ENCODE measurements around the gene ZMYM4. TPM values are rescaled to one million over a fixed set of nuclear protein-coding genes. Genes with fewer than 3 reads are reported as not detected.

ZMYM4 gene
- total and polyA plus RNA-seq, 11 donors: 8.0 to 44.3 (median 32.2) TPM

- WGBS, 4 donors: 93 to 100% (median 98%) methylated on average over 1 of the region's 1 CpG
- H3K27ac ChIP-seq: no peak overlapping the region
- TF ChIP-seq POLR2A (IDR thresholded peaks at IDR 0.05): no peak
- TF ChIP-seq, protein P1, sequence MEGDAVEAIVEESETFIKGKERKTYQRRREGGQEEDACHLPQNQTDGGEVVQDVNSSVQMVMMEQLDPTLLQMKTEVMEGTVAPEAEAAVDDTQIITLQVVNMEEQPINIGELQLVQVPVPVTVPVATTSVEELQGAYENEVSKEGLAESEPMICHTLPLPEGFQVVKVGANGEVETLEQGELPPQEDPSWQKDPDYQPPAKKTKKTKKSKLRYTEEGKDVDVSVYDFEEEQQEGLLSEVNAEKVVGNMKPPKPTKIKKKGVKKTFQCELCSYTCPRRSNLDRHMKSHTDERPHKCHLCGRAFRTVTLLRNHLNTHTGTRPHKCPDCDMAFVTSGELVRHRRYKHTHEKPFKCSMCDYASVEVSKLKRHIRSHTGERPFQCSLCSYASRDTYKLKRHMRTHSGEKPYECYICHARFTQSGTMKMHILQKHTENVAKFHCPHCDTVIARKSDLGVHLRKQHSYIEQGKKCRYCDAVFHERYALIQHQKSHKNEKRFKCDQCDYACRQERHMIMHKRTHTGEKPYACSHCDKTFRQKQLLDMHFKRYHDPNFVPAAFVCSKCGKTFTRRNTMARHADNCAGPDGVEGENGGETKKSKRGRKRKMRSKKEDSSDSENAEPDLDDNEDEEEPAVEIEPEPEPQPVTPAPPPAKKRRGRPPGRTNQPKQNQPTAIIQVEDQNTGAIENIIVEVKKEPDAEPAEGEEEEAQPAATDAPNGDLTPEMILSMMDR (IDR thresholded peaks at IDR 0.05): no peak
- ATAC-seq (no peak), DNase-seq (no peak)
- H3K9me3 ChIP-seq: peaks cover 0 to 5% (median 0%) of the 10 kb centered on the region in 12 donors
- no peak overlapping the region for H3K4me3 ChIP-seq
- H3K36me3 ChIP-seq: peaks cover 0 to 84% (median 70%) of the 10 kb centered on the region in 9 donors
- H3K27me3 ChIP-seq: no peaks in the 10 kb centered on the region
- intact Hi-C loops (cut with DNase I): loop anchor here in 1 of 10 donors (10.0 kb wide), 1 partner anchor 214 kb away; the partner anchor contains the start of gene SFPQ
- H3K4me1 ChIP-seq: no peaks in the 10 kb centered on the region
These were observed 140.4 kb downstream of the ZMYM4 start for GRCh38 chr1:35408925-35409324.

- Histone ChIP-seq H3K27ac (no peak overlapping the region), H3K36me3 (peaks cover 0 to 39% (median 7%) of the 10 kb centered on the region in 9 donors), H3K9me3 (no peaks in the 10 kb centered on the region), H3K4me1 (no peaks in the 10 kb centered on the region), H3K27me3 (no peaks in the 10 kb centered on the region), H3K4me3 (no peak overlapping the region)
- DNase-seq (no peak), ATAC-seq (no peak)
- WGBS, 4 donors: 53 to 67% (median 62%) methylated on average over 2 of the region's 2 CpGs
- intact Hi-C loops (cut with DNase I): no loop called here
- TF ChIP-seq POLR2A (IDR thresholded peaks at IDR 0.05): no peak
- TF ChIP-seq, protein P1 (IDR thresholded peaks at IDR 0.05): no peak
These were observed 157.6 kb downstream of the ZMYM4 start for GRCh38 chr1:35426097-35426586.

DNA sequence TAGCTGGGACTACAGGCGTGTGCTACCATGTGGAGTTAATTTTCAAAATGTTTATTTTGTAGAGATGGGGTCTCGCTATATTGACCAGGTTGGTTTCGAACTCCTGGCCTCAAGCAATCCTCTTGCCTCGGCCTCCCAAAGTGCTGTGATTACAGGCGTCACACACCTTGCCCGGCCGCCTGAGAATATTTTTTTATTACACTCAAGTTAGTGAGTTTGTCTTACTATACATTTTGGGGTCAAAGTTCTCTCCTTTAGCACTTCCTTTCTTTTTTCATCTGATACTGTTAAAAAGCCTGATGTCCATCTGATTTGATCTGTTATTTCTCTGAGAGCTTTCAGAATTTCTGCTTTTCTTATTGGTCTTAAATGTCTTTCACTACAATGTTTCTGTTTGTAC lies 159.9 kb downstream of the ZMYM4 start:
- TF ChIP-seq, protein P1 (IDR thresholded peaks at IDR 0.05): no peak
- no peak for TF ChIP-seq POLR2A (IDR thresholded peaks at IDR 0.05)
- WGBS, 4 donors: 96 to 99% (median 98%) methylated on average over 7 of the region's 7 CpGs
- DNase-seq (no peak), ATAC-seq (no peak)
- no peaks in the 10 kb centered on the region for H3K9me3 ChIP-seq
- no peaks in the 10 kb centered on the region for H3K4me1 ChIP-seq
- H3K36me3 ChIP-seq: peaks cover 0 to 37% (median 18%) of the 10 kb centered on the region in 9 donors
- no peak overlapping the region for H3K4me3 ChIP-seq
- no peaks in the 10 kb centered on the region for H3K27me3 ChIP-seq
- no peak overlapping the region for H3K27ac ChIP-seq
- intact Hi-C loops (cut with DNase I): no loop called here

GRCh38 chr1:35430762-35431161 lies 162.3 kb downstream of the ZMYM4 start:
- Histone ChIP-seq H3K27ac (no peak overlapping the region), H3K9me3 (no peaks in the 10 kb centered on the region), H3K36me3 (peaks cover 0 to 54% (median 37%) of the 10 kb centered on the region in 9 donors), H3K27me3 (no peaks in the 10 kb centered on the region), H3K4me3 (no peak overlapping the region), H3K4me1 (no peaks in the 10 kb centered on the region)
- TF ChIP-seq, protein P1 (IDR thresholded peaks at IDR 0.05): no peak
- no peak for TF ChIP-seq POLR2A (IDR thresholded peaks at IDR 0.05)
- no peak for ATAC-seq
- no peak for DNase-seq
- WGBS, 4 donors: 92 to 98% (median 95%) methylated on average over 4 of the region's 4 CpGs
- intact Hi-C loops (cut with DNase I): no loop called here
